Mesendoderm (in vitro differentiated cells): Measurements from ENCODE around the gene SCGB1D1.

ENCODE experiments used
- DNase-seq: peaks from one replicate; pipeline ENCODE4 v3.0.0; 2013
- H2AK5ac ChIP-seq: 2 replicates; pipeline ENCODE4 v1.6.1; 2013; ENCODE audit warnings: low read length, inconsistent platforms
- H2BK120ac ChIP-seq: 2 replicates; pipeline ENCODE4 v1.6.1; 2013; ENCODE audit warnings: low read depth, mild to moderate bottlenecking, low read length, moderate library complexity, mixed read lengths
- H2BK15ac ChIP-seq: replicated peaks from 2 replicates; pipeline ENCODE4 v1.6.1; 2013; ENCODE audit warnings: low read depth, mild to moderate bottlenecking, moderate library complexity
- H2BK5ac ChIP-seq: 2 replicates; pipeline ENCODE4 v1.6.1; 2013; ENCODE audit warnings: low read length, inconsistent platforms
- H3K18ac ChIP-seq: 2 replicates; pipeline ENCODE4 v1.6.1; 2013; ENCODE audit warnings: mild to moderate bottlenecking, low read length, mixed read lengths
- H3K23ac ChIP-seq: one replicate; pipeline ENCODE4 v1.6.1; 2013; ENCODE audit warnings: low read length
- H3K27ac ChIP-seq: 2 replicates; pipeline ENCODE4 v1.5.1; 2013; ENCODE audit warnings: low read depth, mild to moderate bottlenecking, inconsistent platforms, low read length, moderate library complexity
- H3K27me3 ChIP-seq: 2 replicates; pipeline ENCODE4 v1.6.1; 2013; ENCODE audit warnings: low read length, control low read depth, mild to moderate bottlenecking, inconsistent platforms; ENCODE audit not compliant: insufficient read depth, poor library complexity
- H3K36me3 ChIP-seq: 2 replicates; pipeline ENCODE4 v1.6.1; 2013; ENCODE audit warnings: low read length, inconsistent platforms; ENCODE audit not compliant: control insufficient read depth, insufficient read depth
- H3K4ac ChIP-seq: one replicate; pipeline ENCODE4 v1.6.1; 2013; ENCODE audit warnings: low read depth, mild to moderate bottlenecking, low read length, moderate library complexity
- H3K4me1 ChIP-seq: 2 replicates; pipeline ENCODE4 v1.6.1; 2013; ENCODE audit warnings: low read depth, low read length, inconsistent platforms; ENCODE audit not compliant: control insufficient read depth
- H3K4me2 ChIP-seq: 2 replicates; pipeline ENCODE4 v1.6.1; 2013; ENCODE audit warnings: low read length
- H3K4me3 ChIP-seq: 2 replicates; pipeline ENCODE4 v1.5.1; 2013; ENCODE audit warnings: mild to moderate bottlenecking, low read length
- H3K56ac ChIP-seq: one replicate; pipeline ENCODE4 v1.6.1; 2013; ENCODE audit warnings: low read length
- H3K79me1 ChIP-seq: 2 replicates; pipeline ENCODE4 v1.6.1; 2013; ENCODE audit warnings: low read length, inconsistent platforms
- H3K79me2 ChIP-seq: 2 replicates; pipeline ENCODE4 v1.6.1; 2013; ENCODE audit warnings: mild to moderate bottlenecking, low read length; ENCODE audit not compliant: control insufficient read depth, insufficient read depth
- H3K9ac ChIP-seq: 2 replicates; pipeline ENCODE4 v1.6.1; 2013; ENCODE audit warnings: low read length, inconsistent platforms
- H4K5ac ChIP-seq: one replicate; pipeline ENCODE4 v1.6.1; 2013; ENCODE audit warnings: low read length
- H4K8ac ChIP-seq: one replicate; pipeline ENCODE4 v1.6.1; 2013; ENCODE audit warnings: low read depth, mild to moderate bottlenecking, control low read depth, low read length, moderate library complexity
- WGBS: extraction: QIAGEN DNeasy Blood & Tissue Kit; methylation state at CpG from one replicate; pipeline ENCODE4 v1.1.7; 2013; ENCODE audit warnings: low lambda C conversion rate, missing lambda C conversion rate; ENCODE audit not compliant: insufficient coverage; ENCODE audit errors: extremely low coverage; 5-methylcytosine and 5-hydroxymethylcytosine counted together

Gene SCGB1D1

DNA sequence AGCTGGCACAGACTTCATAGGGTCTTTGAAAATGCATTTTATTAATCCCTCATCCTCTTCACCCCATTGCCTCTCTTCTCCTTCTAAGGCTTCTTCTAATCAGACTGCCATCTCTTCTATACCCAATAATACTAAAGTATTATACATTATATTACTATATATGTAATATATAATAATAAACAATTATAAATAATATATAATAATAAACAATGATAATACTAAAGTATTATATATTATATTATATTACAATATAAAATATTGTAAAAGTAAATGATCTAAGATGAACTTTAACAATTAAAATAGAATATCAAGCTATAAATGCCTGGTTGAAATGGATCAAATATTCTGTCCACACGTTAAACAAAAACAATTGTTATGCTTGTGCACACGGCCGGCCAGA is 31.5 kb downstream of the SCGB1D1 start:
- Histone ChIP-seq H4K5ac (no peak overlapping the region), H2AK5ac (no peak overlapping the region), H2BK5ac (no peak overlapping the region), H3K23ac (no peak overlapping the region), H3K4me3 (no peak overlapping the region), H2BK15ac (no peak overlapping the region), H3K79me2 (no peaks in the 10 kb centered on the region), H3K27me3 (no peaks in the 10 kb centered on the region), H3K4me1 (no peaks in the 10 kb centered on the region), H3K27ac (no peak overlapping the region), H3K18ac (no peak overlapping the region), H3K56ac (no peak overlapping the region), H2BK120ac (no peak overlapping the region), H3K9ac (no peak overlapping the region), H4K8ac (no peak overlapping the region), H3K4ac (no peak overlapping the region), H3K36me3 (no peaks in the 10 kb centered on the region), H3K79me1 (no peaks in the 10 kb centered on the region), H3K4me2 (no peak overlapping the region)
- DNase-seq, result no peak
- no CpG with 5 or more reads among the region's 3 CpGs for WGBS

DNA sequence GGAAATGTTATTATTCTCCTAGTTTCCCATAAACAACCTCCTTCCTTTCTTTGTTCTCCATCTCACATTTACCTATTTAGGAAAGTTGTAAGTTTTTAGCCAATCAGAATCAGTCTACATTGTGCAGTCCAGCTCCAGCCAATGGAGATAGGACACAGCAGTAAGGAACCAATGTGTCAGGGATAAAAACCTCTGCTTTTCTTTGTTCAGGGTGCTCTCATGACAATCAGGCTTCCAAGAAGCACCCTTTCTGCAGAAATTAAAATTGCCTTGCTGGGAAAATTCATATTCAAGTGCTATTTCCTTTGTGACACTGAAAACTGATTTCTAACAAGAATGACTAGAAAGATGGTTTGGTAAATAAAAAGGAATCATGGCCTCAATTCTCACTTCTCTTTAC is 33.1 kb downstream of the SCGB1D1 start:
- H4K5ac ChIP-seq, result no peak overlapping the region
- H3K4ac ChIP-seq, result no peak overlapping the region
- H3K36me3 ChIP-seq, result no peaks in the 10 kb centered on the region
- H3K9ac ChIP-seq, result no peak overlapping the region
- no peak overlapping the region for H3K4me3 ChIP-seq
- no peak overlapping the region for H2AK5ac ChIP-seq
- H2BK15ac ChIP-seq, result no peak overlapping the region
- H3K79me1 ChIP-seq, result no peaks in the 10 kb centered on the region
- no peak overlapping the region for H2BK120ac ChIP-seq
- peak; percentile 17 for DNase-seq
- no peak overlapping the region for H2BK5ac ChIP-seq
- H3K27me3 ChIP-seq, result no peaks in the 10 kb centered on the region
- no peak overlapping the region for H3K56ac ChIP-seq
- H4K8ac ChIP-seq, result no peak overlapping the region
- no peak overlapping the region for H3K23ac ChIP-seq
- no peaks in the 10 kb centered on the region for H3K79me2 ChIP-seq
- H3K4me1 ChIP-seq, result no peaks in the 10 kb centered on the region
- no peak overlapping the region for H3K27ac ChIP-seq
- no peak overlapping the region for H3K18ac ChIP-seq
- H3K4me2 ChIP-seq, result no peak overlapping the region

DNA sequence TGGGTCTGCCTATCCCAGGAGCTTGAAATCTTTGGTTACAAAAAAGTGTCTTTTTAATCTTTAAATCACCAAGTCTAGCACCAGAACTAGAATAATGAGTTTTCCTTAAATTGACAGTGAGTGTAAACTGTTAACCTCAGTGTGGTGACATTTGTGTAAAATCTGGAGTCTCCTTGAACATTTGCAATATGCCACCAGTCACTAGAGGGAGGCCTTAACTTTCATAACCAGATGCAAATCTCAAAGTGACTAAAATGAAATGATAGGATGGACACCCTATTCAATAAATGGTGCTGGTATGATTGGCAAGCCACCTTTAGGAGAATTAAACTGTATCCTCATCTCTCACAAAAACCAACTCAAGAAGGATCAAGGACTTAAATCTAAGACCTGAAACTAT is 43.7 kb downstream of the SCGB1D1 start:
- H3K56ac ChIP-seq, result no peak overlapping the region
- no peak for DNase-seq
- no peak overlapping the region for H3K27ac ChIP-seq
- no peak overlapping the region for H3K4me2 ChIP-seq
- H3K27me3 ChIP-seq, result no peaks in the 10 kb centered on the region
- H3K18ac ChIP-seq, result no peak overlapping the region
- no peaks in the 10 kb centered on the region for H3K4me1 ChIP-seq
- no peak overlapping the region for H4K8ac ChIP-seq
- no peak overlapping the region for H3K4me3 ChIP-seq
- no peak overlapping the region for H2BK5ac ChIP-seq
- no peak overlapping the region for H3K4ac ChIP-seq
- H2BK15ac ChIP-seq, result no peak overlapping the region
- H3K9ac ChIP-seq, result no peak overlapping the region
- H3K79me2 ChIP-seq, result no peaks in the 10 kb centered on the region
- no peaks in the 10 kb centered on the region for H3K79me1 ChIP-seq
- H3K36me3 ChIP-seq, result no peaks in the 10 kb centered on the region
- no peak overlapping the region for H2AK5ac ChIP-seq
- H4K5ac ChIP-seq, result no peak overlapping the region
- H2BK120ac ChIP-seq, result no peak overlapping the region
- no peak overlapping the region for H3K23ac ChIP-seq

DNA sequence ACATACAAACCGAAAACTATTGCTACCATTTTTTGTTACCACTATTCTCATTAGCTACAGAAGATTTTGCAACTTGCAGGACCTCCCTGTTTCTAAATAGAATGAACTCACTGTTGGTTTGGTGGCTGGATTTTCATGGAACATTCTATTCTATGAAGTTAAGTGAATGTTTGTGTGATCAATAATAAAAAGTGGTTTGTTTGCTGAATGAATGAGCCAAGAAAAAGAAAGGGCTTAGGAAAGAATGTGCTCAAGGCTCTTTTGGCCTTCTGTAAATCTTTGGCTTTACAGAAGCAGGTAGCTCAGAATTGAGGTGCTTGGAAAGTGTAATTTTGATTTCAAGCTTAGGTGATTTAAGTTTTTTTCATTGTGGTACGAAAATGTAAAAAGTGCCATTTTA is 46.2 kb downstream of the SCGB1D1 start:
- H3K4me2 ChIP-seq, result no peak overlapping the region
- no peak overlapping the region for H3K18ac ChIP-seq
- H3K4me1 ChIP-seq, result no peaks in the 10 kb centered on the region
- H2BK5ac ChIP-seq, result no peak overlapping the region
- H3K27ac ChIP-seq, result no peak overlapping the region
- H3K27me3 ChIP-seq, result no peaks in the 10 kb centered on the region
- H3K4ac ChIP-seq, result no peak overlapping the region
- H2BK120ac ChIP-seq, result no peak overlapping the region
- H3K36me3 ChIP-seq, result no peaks in the 10 kb centered on the region
- no peak overlapping the region for H3K23ac ChIP-seq
- no peak overlapping the region for H3K56ac ChIP-seq
- no peak overlapping the region for H2BK15ac ChIP-seq
- H3K9ac ChIP-seq, result no peak overlapping the region
- no peak overlapping the region for H3K4me3 ChIP-seq
- no peaks in the 10 kb centered on the region for H3K79me1 ChIP-seq
- H2AK5ac ChIP-seq, result no peak overlapping the region
- DNase-seq, result no peak
- H3K79me2 ChIP-seq, result no peaks in the 10 kb centered on the region
- no peak overlapping the region for H4K8ac ChIP-seq
- WGBS, result no CpG with 5 or more reads among the region's 2 CpGs
- no peak overlapping the region for H4K5ac ChIP-seq

DNA sequence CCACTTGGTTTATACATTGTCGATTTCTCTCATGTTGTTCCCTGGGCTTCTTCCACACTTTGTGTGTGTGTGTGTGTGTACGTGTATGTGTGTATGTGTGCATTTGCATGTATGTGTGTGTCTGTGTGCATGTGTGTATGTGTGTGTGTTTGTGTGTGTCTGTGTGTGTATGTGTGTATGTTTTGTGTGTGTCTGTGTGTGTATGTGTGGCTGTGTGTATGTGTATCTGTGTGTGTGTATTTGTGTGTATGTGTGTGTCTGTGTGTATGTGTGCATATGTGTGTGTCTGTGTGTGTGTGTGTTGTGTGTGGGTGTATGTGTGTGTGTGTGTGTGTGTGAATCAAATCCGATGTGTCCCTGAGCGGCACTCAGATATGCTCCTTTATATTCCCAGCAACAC is 47.5 kb downstream of the SCGB1D1 start:
- no peaks in the 10 kb centered on the region for H3K79me1 ChIP-seq
- no peak overlapping the region for H3K4me3 ChIP-seq
- no peak overlapping the region for H4K5ac ChIP-seq
- no peak overlapping the region for H3K4ac ChIP-seq
- H3K9ac ChIP-seq, result no peak overlapping the region
- no peaks in the 10 kb centered on the region for H3K36me3 ChIP-seq
- no peak for DNase-seq
- no peaks in the 10 kb centered on the region for H3K27me3 ChIP-seq
- H2BK15ac ChIP-seq, result no peak overlapping the region
- no peak overlapping the region for H3K23ac ChIP-seq
- no peak overlapping the region for H2AK5ac ChIP-seq
- H2BK120ac ChIP-seq, result no peak overlapping the region
- no peak overlapping the region for H4K8ac ChIP-seq
- no peak overlapping the region for H2BK5ac ChIP-seq
- no peak overlapping the region for H3K4me2 ChIP-seq
- H3K56ac ChIP-seq, result no peak overlapping the region
- H3K27ac ChIP-seq, result no peak overlapping the region
- no peaks in the 10 kb centered on the region for H3K79me2 ChIP-seq
- no peak overlapping the region for H3K18ac ChIP-seq
- H3K4me1 ChIP-seq, result no peaks in the 10 kb centered on the region
- WGBS, result no CpG with 5 or more reads among the region's 4 CpGs

DNA sequence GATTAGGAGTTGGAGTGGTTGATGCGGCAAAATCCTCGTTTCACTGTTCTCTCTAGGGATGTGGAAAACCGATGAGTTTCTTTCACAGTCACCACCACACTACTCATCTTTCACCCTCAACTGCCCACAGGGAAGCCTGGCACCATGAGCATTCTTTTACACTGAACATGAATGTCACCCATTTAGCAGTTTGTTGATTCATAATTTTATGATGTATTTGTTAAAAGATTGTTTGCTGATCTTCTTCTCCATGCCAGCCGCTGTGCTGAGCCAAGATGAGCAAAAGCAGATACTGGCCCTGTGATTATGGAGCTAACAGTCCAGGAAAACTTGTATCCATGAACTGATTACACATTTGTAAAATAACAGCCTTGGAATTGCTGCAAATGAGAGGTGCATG is 48.1 kb downstream of the SCGB1D1 start:
- H3K79me1 ChIP-seq, result no peaks in the 10 kb centered on the region
- no CpG with 5 or more reads among the region's 4 CpGs for whole genome bisulfite sequencing

More for the DNA sequence above, 48.1 kb downstream of the SCGB1D1 start:
- H3K36me3 ChIP-seq, result no peaks in the 10 kb centered on the region
- H4K8ac ChIP-seq, result no peak overlapping the region
- H3K23ac ChIP-seq, result no peak overlapping the region
- H2BK120ac ChIP-seq, result no peak overlapping the region
- no peak overlapping the region for H3K9ac ChIP-seq
- H2AK5ac ChIP-seq, result no peak overlapping the region
- no peak for DNase-seq
- H3K27ac ChIP-seq, result no peak overlapping the region
- no peaks in the 10 kb centered on the region for H3K79me2 ChIP-seq
- no peak overlapping the region for H3K4ac ChIP-seq
- H3K4me1 ChIP-seq, result no peaks in the 10 kb centered on the region
- no peaks in the 10 kb centered on the region for H3K27me3 ChIP-seq
- no peak overlapping the region for H3K18ac ChIP-seq
- no peak overlapping the region for H2BK15ac ChIP-seq
- H4K5ac ChIP-seq, result no peak overlapping the region
- H3K4me2 ChIP-seq, result no peak overlapping the region
- H3K4me3 ChIP-seq, result no peak overlapping the region
- no peak overlapping the region for H3K56ac ChIP-seq
- no peak overlapping the region for H2BK5ac ChIP-seq
